Stomach (tissue), 19 donors: Measurements from ENCODE around the gene ZNF511. TPM values are rescaled to one million over a fixed set of nuclear protein-coding genes. Genes with fewer than 3 reads are reported as not detected.

Source experiments
- DNase-seq, 2 donors: peaks; one replicate each; pipeline versions ENCODE4 v3.0.0 to v3.0.0-alpha.2; 2013 to 2019
- H3K27ac ChIP-seq, 5 donors: fragments of 200-600 bp in 4 of 5; sonication (generic) in 4 of 5; one replicate each; pipeline ENCODE4 v1.5.1; 2013 to 2019; ENCODE audit warnings: mild to moderate bottlenecking in 1 of 5, moderate library complexity in 1 of 5
- H3K27me3 ChIP-seq, 3 donors: fragments of 200-600 bp; sonication (generic); one replicate each; pipeline ENCODE4 v1.5.1; 2017 to 2019; ENCODE audit warnings: mixed run types in 1 of 3
- H3K36me3 ChIP-seq, 4 donors: fragments of 200-600 bp; sonication (generic); 1 replicate in 3 of 4; 2 replicates in 1 of 4; pipeline ENCODE4 v1.5.1; 2016 to 2019
- H3K4me1 ChIP-seq, 4 donors: fragments of 200-600 bp; sonication (generic); one replicate each; pipeline ENCODE4 v1.5.1; 2016 to 2019
- H3K4me3 ChIP-seq, 4 donors: fragments of 200-600 bp; sonication (generic) in 3 of 4; one replicate each; pipeline ENCODE4 v1.5.1; 2016 to 2019; ENCODE audit warnings: mild to moderate bottlenecking in 1 of 4
- H3K9me3 ChIP-seq, 4 donors: fragments of 200-600 bp; sonication (generic); one replicate each; pipeline ENCODE4 v1.5.1; 2016 to 2019
- CTCF ChIP-seq, 7 experiments: fragments of 450-650 bp in 4 of 7; fragments of 200-600 bp in 3 of 7; sonication (generic) in 3 of 7; IDR thresholded peaks; one replicate each; pipeline ENCODE4 v1.5.1; 2016 to 2019; ENCODE audit warnings: antibody characterized with exemption in 7 of 7, control low read depth in 2 of 7, mild to moderate bottlenecking in 1 of 7
- EP300 ChIP-seq: sonication (generic); formaldehyde crosslinking; IDR thresholded peaks from one replicate; pipeline ENCODE4 v1.6.1; 2017; ENCODE audit warnings: antibody characterized with exemption
- POLR2A ChIP-seq, 4 donors: fragments of 450-650 bp; IDR thresholded peaks; one replicate each; pipeline ENCODE4 v1.6.1; 2016; ENCODE audit warnings: antibody characterized with exemption in 4 of 4, control low read depth in 2 of 4, mild to moderate bottlenecking in 1 of 4, moderate library complexity in 1 of 4
- POLR2AphosphoS5 ChIP-seq, 3 donors: sonication (generic); formaldehyde crosslinking; IDR thresholded peaks; one replicate each; pipeline ENCODE4 v1.6.1; 2016; ENCODE audit warnings: antibody characterized with exemption in 3 of 3
- WGBS, 5 donors: extraction: QIAGEN DNeasy Blood & Tissue Kit in 3 of 5; methylation state at CpG; one replicate each; pipeline versions ENCODE4 v1.1.5 to v1.1.7; 2013 to 2018; 5-methylcytosine and 5-hydroxymethylcytosine counted together
- intact Hi-C: fragments of 100-400 bp; cut with DNase I; formaldehyde crosslinking; loops from one replicate; pipeline ENCODE4 v1.15.1; 2023; ENCODE audit warnings: low total_unique reads
- long read RNA-seq, 10 donors: transcript quantifications; one replicate each; lab custom pipeline, GENCODE V29; 2026
- polyA plus RNA-seq, 3 donors: library from polyadenylated mRNA; stranded (reverse); fragments of 200-250 nt; gene quantifications; one replicate each; pipeline ENCODE4 v1.2.3, GENCODE V29; 2013
- total RNA-seq, 5 donors: library from RNA; depleted of rRNA; stranded (reverse); fragments of >200 nt; gene quantifications; one replicate each; pipeline versions ENCODE4 v1.1.0 to v1.2.3, GENCODE V29; 2014 to 2016
- donor health status: healthy with polysubstance abuse.
- donor health status: Bipolar disorder and iron deficiency.
- donor health status: healthy.

ZNF511 gene, protein sequence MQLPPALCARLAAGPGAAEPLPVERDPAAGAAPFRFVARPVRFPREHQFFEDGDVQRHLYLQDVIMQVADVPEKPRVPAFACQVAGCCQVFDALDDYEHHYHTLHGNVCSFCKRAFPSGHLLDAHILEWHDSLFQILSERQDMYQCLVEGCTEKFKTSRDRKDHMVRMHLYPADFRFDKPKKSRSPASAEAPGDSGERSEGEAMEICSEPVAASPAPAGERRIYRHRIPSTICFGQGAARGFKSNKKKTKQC
- total RNA-seq: 10 to 100 TPM; 12.7 to 82.1 (median 27.2) TPM
- polyA plus RNA-seq: 10 to 100 TPM; 55.8 to 63.4 (median 60.0) TPM
- long read RNA-seq, donor 1, partial matches to known transcripts: 0 of 1 reads
- long read RNA-seq, donor 1, other reads (novel, unspliced or antisense): 0 of 1 reads
- long read RNA-seq, donor 2, transcript ZNF511-202 (6 exons, 1,520 nt): major isoform, 5 of 6 reads
- long read RNA-seq, donor 2, partial matches to known transcripts: 0 of 6 reads
- long read RNA-seq, donor 2, other reads (novel, unspliced or antisense): 0 of 6 reads
- long read RNA-seq, donor 3, partial matches to known transcripts: 0 of 3 reads
- long read RNA-seq, donor 3, other reads (novel, unspliced or antisense): 0 of 3 reads
- long read RNA-seq, donor 4, partial matches to known transcripts: 0 of 1 reads
- long read RNA-seq, donor 4, other reads (novel, unspliced or antisense): 0 of 1 reads
- long read RNA-seq, donor 5, transcript ZNF511-202 (6 exons, 1,520 nt): major isoform, 17 of 19 reads
- long read RNA-seq, donor 5, partial matches to known transcripts: 0 of 19 reads
- long read RNA-seq, donor 5, other reads (novel, unspliced or antisense): 0 of 19 reads
- long read RNA-seq, donor 6, transcript ZNF511-202 (6 exons, 1,520 nt): major isoform, 17 of 23 reads
- long read RNA-seq, donor 6, transcript ZNF511-201 (5 exons, 2,004 nt): minor isoform, 5 of 23 reads
- long read RNA-seq, donor 6, partial matches to known transcripts: 0 of 23 reads
- long read RNA-seq, donor 6, other reads (novel, unspliced or antisense): 0 of 23 reads
- long read RNA-seq, donor 7, transcript ZNF511-202 (6 exons, 1,520 nt): major isoform, 11 of 23 reads
- long read RNA-seq, donor 7, partial matches to known transcripts: 11 of 23 reads
- long read RNA-seq, donor 7, other reads (novel, unspliced or antisense): 0 of 23 reads
- long read RNA-seq, donor 8, partial matches to known transcripts: 0 of 5 reads
- long read RNA-seq, donor 8, other reads (novel, unspliced or antisense): 0 of 5 reads
- long read RNA-seq, donor 9, transcript ZNF511-202 (6 exons, 1,520 nt): major isoform, 7 of 9 reads
- long read RNA-seq, donor 9, partial matches to known transcripts: 0 of 9 reads
- long read RNA-seq, donor 9, other reads (novel, unspliced or antisense): 0 of 9 reads
- long read RNA-seq, donor 10, transcript ZNF511-202 (6 exons, 1,520 nt): major isoform, 10 of 14 reads
- long read RNA-seq, donor 10, partial matches to known transcripts: 0 of 14 reads
- long read RNA-seq, donor 10, other reads (novel, unspliced or antisense): 0 of 14 reads

GRCh38 chr10:133308421-133309099, at the start of gene ZNF511, which contains the start of gene TUBGCP2:
TSS of gene ZNF511 (plus strand) at chr10:133308914. CDS start at chr10:133308944, 30 bp downstream.
TSS of gene TUBGCP2 (minus strand) at chr10:133308872. CDS start at chr10:133302941, 5,931 bp downstream.
- H3K4me3 ChIP-seq: peak within 1 kb of the TSS; percentile 88 to 100 (median 92)
- peak within 1 kb of the TSS; percentile 96 to 100 (median 98) for H3K27ac ChIP-seq
- peak; percentile 89 to 96 for DNase-seq
- 0 to 1% (median 1%) methylated on average over 19 to 89 of the region's 89 CpGs for WGBS, 5 donors
- intact Hi-C loops: no loop called here
- TF ChIP-seq CTCF (IDR thresholded peaks at IDR 0.05): no peak
- TF ChIP-seq POLR2AphosphoS5 (IDR thresholded peaks at IDR 0.05): peak; percentile 54 to 89 (median 87)
- H3K36me3 ChIP-seq: peaks cover 15 to 42% (median 38%) of the 10 kb centered on the region in 4 donors
- H3K4me1 ChIP-seq: peaks cover 32 to 58% (median 43%) of the 10 kb centered on the region in 4 donors
- no peaks in the 10 kb centered on the region for H3K27me3 ChIP-seq
- no peaks in the 10 kb centered on the region for H3K9me3 ChIP-seq

- DNase-seq: no peak
- TF ChIP-seq POLR2AphosphoS5 (IDR thresholded peaks at IDR 0.05) (no peak), EP300 (no peak), POLR2A (IDR thresholded peaks at IDR 0.05) (no peak), CTCF (IDR thresholded peaks at IDR 0.05) (no peak)
- no peak overlapping the region for H3K4me3 ChIP-seq
- intact Hi-C loops: loop anchor here (5.0 kb wide), 1 partner anchor 53 kb away; no protein-coding TSS in a partner anchor
- no peaks in the 10 kb centered on the region for H3K27me3 ChIP-seq
- H3K4me1 ChIP-seq: peaks cover 44 to 69% (median 63%) of the 10 kb centered on the region in 4 donors
- H3K36me3 ChIP-seq: no peaks in the 10 kb centered on the region
- H3K27ac ChIP-seq: peak overlapping the region; percentile 81 to 88 (median 83)
- WGBS, 5 donors: 59 to 86% (median 78%) methylated on average over 6 to 12 of the region's 12 CpGs
- H3K9me3 ChIP-seq: no peaks in the 10 kb centered on the region
Observed at GRCh38 chr10:133259602-133259989, 49.1 kb upstream of the ZNF511 start.

DNA sequence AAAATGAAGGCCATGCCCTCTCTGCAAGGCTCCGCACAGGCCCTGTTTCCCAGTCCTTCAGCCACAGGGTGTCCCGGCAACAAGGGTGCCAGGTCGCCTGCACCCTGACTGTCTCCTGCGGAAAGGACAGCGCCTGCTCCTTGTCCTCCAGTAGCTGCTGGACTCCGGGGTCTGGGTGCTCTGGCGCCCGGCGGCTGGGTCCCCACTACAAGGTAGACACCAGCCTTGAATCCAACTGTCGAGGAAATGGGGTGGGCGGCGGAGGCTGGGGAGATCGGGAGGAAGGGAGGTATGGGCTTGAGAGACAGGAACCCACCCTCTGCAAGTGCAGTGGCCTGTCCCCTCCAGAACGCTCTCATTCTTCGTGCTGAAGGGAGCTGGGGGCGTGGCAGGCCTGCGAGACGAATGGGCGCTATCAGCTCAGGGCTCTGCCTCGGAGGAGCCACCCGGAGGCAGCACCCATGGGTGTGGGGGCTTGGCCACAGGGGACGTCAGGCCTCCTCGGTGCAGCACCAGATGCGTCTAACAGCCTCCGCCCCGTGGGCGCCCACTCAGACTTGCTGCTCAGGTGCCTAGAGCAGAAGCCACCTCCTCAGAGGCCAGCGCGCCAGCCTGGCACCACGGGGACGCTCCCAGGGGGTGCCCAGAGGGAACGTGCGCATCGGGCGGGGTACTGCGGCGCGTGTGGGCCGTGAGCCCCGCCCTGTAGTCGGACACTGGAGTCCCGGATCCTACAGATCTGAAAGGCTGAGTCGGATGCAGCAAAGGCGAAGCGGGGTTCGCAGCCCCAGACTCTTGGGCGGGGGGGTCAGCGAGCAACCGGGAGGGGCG, 47.6 kb upstream of the ZNF511 start:
- H3K27ac ChIP-seq: peak overlapping the region; percentile 87 to 95 (median 93)
- H3K9me3 ChIP-seq: no peaks in the 10 kb centered on the region
- no peaks in the 10 kb centered on the region for H3K36me3 ChIP-seq
- TF ChIP-seq EP300 (no peak), POLR2A (IDR thresholded peaks at IDR 0.05) (no peak), POLR2AphosphoS5 (IDR thresholded peaks at IDR 0.05) (no peak), CTCF (IDR thresholded peaks at IDR 0.05) (no peak)
- H3K4me3 ChIP-seq: peak overlapping the region; percentile 63 to 89 (median 74)
- peaks cover 44 to 76% (median 65%) of the 10 kb centered on the region in 4 donors for H3K4me1 ChIP-seq
- intact Hi-C loops: no loop called here
- H3K27me3 ChIP-seq: no peaks in the 10 kb centered on the region
- WGBS, 5 donors: 14 to 37% (median 20%) methylated on average over 17 to 50 of the region's 50 CpGs
- peak; percentile 57 to 83 for DNase-seq
